ENCODE results near the gene CAPN11. TPM values are rescaled to one million over a fixed set of nuclear protein-coding genes. Genes with fewer than 3 reads are reported as not detected.

Gene CAPN11
- total and polyA plus RNA-seq, 7 donors = 0.05 to 0.32 (median 0.13) TPM; not detected in 3

- Histone ChIP-seq H3K36me3 (ENCODE audit: insufficient read depth in 1 of 2, low read depth in 1 of 2) (no peaks in the 10 kb centered on the region), H3K27me3 (ENCODE audit: insufficient read depth in 3 of 3, low read length in 2 of 3) (no peaks in the 10 kb centered on the region), H3K4me3 (no peak overlapping the region), H3K4me1 (peaks cover 37% of the 10 kb centered on the region), H3K9me3 (no peaks in the 10 kb centered on the region), H3K27ac (peak overlapping the region; percentile 87)
- ATAC-seq (peak; percentile 49 to 68 (median 62)), DNase-seq (peak; percentile 73 to 89)
- 23 to 43% (median 33%) methylated on average over 14 to 16 of the region's 16 CpGs for WGBS, 3 donors
- intact Hi-C loops (cut with DNase I) = loop anchor here in 1 of 2 donors (5.0 kb wide), 2 partner anchors 35 to 115 kb away; no protein-coding TSS in a partner anchor
- TF ChIP-seq, protein P1, sequence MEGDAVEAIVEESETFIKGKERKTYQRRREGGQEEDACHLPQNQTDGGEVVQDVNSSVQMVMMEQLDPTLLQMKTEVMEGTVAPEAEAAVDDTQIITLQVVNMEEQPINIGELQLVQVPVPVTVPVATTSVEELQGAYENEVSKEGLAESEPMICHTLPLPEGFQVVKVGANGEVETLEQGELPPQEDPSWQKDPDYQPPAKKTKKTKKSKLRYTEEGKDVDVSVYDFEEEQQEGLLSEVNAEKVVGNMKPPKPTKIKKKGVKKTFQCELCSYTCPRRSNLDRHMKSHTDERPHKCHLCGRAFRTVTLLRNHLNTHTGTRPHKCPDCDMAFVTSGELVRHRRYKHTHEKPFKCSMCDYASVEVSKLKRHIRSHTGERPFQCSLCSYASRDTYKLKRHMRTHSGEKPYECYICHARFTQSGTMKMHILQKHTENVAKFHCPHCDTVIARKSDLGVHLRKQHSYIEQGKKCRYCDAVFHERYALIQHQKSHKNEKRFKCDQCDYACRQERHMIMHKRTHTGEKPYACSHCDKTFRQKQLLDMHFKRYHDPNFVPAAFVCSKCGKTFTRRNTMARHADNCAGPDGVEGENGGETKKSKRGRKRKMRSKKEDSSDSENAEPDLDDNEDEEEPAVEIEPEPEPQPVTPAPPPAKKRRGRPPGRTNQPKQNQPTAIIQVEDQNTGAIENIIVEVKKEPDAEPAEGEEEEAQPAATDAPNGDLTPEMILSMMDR (IDR thresholded peaks at IDR 0.05) = no peak
Measured at GRCh38 chr6:44217332-44218143, 58.9 kb downstream of the CAPN11 start.

DNA sequence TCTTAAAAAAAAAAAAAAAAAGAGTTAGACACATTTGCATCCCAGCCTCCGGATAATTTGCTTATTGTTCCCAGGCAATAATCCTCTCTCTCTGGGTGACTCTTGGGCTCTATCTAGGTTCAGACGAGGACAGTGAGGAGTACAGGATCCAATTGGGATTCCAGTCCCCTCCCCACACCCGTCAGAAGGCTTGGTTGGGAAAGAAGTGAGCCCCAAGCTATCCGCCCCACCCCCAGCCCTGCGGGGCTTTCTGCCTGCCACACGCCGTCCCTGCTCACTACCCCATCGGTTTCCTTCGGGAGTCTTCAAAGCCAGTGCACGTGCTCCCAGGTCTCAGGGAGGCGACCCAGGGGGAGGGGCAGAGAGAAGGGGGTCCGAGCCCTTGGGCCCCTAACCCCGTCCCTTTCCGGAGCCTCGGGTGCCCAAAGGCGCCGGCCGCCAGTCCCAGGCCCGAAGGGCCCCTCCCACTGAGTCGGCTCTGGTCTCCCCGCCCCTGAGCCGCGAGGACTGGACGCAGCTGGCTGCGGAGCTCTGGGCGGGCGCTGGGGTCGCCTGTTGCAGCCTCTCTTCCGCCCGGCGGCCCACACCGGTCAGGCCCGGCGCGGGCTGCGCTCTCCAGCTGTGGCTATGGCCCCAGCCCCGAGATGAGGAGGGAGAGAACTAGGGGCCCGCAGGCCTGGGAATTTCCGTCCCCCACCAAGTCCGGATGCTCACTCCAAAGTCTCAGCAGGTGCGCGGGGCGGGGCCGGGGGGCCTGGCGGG, 60.6 kb downstream of the CAPN11 start:
- peak overlapping the region; percentile 61 for H3K4me3 ChIP-seq
- H3K36me3 ChIP-seq (ENCODE audit: insufficient read depth in 1 of 2, low read depth in 1 of 2) = no peaks in the 10 kb centered on the region
- 8 to 12% (median 9%) methylated on average over 21 to 45 of the region's 45 CpGs for WGBS, 3 donors
- ATAC-seq (peak; percentile 33 to 51 (median 42)), DNase-seq (peak; percentile 87 to 90)
- peak overlapping the region; percentile 87 for H3K27ac ChIP-seq
- intact Hi-C loops (cut with DNase I) = loop anchor here in 1 of 2 donors (5.0 kb wide), 2 partner anchors 37 to 117 kb away; no protein-coding TSS in a partner anchor
- no peaks in the 10 kb centered on the region for H3K27me3 ChIP-seq (ENCODE audit: insufficient read depth in 3 of 3, low read length in 2 of 3)
- peaks cover 45% of the 10 kb centered on the region for H3K4me1 ChIP-seq
- TF ChIP-seq, protein P1 (IDR thresholded peaks at IDR 0.05) = no peak
- no peaks in the 10 kb centered on the region for H3K9me3 ChIP-seq

- intact Hi-C loops (cut with DNase I) = loop anchor here in 1 of 2 donors (5.0 kb wide), 2 partner anchors 38 to 118 kb away; no protein-coding TSS in a partner anchor
- ATAC-seq = no peak
- 54 to 62% (median 57%) methylated on average over 28 of the region's 28 CpGs for WGBS, 3 donors
- Histone ChIP-seq H3K9me3 (no peaks in the 10 kb centered on the region), H3K27ac (peak overlapping the region; percentile 87), H3K4me1 (peaks cover 53% of the 10 kb centered on the region), H3K4me3 (peak overlapping the region; percentile 61), H3K27me3 (ENCODE audit: insufficient read depth in 3 of 3, low read length in 2 of 3) (no peaks in the 10 kb centered on the region), H3K36me3 (ENCODE audit: insufficient read depth in 1 of 2, low read depth in 1 of 2) (no peaks in the 10 kb centered on the region)
- no peak for DNase-seq
- TF ChIP-seq, protein P1 (IDR thresholded peaks at IDR 0.05) = no peak
Measured at GRCh38 chr6:44219815-44220784, 61.5 kb downstream of the CAPN11 start.

GRCh38 chr6:44220913-44221290, 62.3 kb downstream of the CAPN11 start:
- intact Hi-C loops (cut with DNase I) = no loop called here
- H3K36me3 ChIP-seq (ENCODE audit: insufficient read depth in 1 of 2, low read depth in 1 of 2) = no peaks in the 10 kb centered on the region
- no peaks in the 10 kb centered on the region for H3K27me3 ChIP-seq (ENCODE audit: insufficient read depth in 3 of 3, low read length in 2 of 3)
- DNase-seq (no peak), ATAC-seq (no peak)
- H3K9me3 ChIP-seq = no peaks in the 10 kb centered on the region
- H3K27ac ChIP-seq = peak overlapping the region; percentile 87
- H3K4me1 ChIP-seq = peaks cover 60% of the 10 kb centered on the region
- WGBS, 3 donors = 65 to 78% (median 70%) methylated on average over 4 of the region's 4 CpGs
- no peak overlapping the region for H3K4me3 ChIP-seq
- TF ChIP-seq, protein P1 (IDR thresholded peaks at IDR 0.05) = no peak

Data from psoas muscle (tissue), 8 donors.